ENCODE data around the gene NME9. TPM values are rescaled to one million over a fixed set of nuclear protein-coding genes. Genes with fewer than 3 reads are reported as not detected.

The NME9 gene
- total RNA-seq, 2 donors from 2014 or later, result 0.40 to 1.3 TPM

- peak within 1 kb of the TSS; percentile 97 for H3K27ac Mint-ChIP-seq
- 1 to 4% methylated on average over 33 to 93 of the region's 93 CpGs for WGBS, 2 experiments (ENCODE audit: insufficient coverage in 1 of 2, insufficient read length in 1 of 2)
- H3K27ac ChIP-seq (ENCODE audit: low read depth, low read length), result peak within 1 kb of the TSS; percentile 76
- DNase-seq, result peak; percentile 92
- H3K27me3 ChIP-seq (ENCODE audit: control insufficient read depth, insufficient read depth, low read length, poor library complexity, severe bottlenecking), result no peaks in the 10 kb centered on the region
- no peaks in the 10 kb centered on the region for H3K9me3 ChIP-seq (ENCODE audit: control insufficient read depth, low read length)
- H3K36me3 Mint-ChIP-seq (ENCODE audit: low read depth), result no peaks in the 10 kb centered on the region
- peaks cover 16% of the 10 kb centered on the region for H3K27me3 Mint-ChIP-seq (ENCODE audit: insufficient read depth)
- no peaks in the 10 kb centered on the region for H3K9me3 Mint-ChIP-seq
- H3K4me1 ChIP-seq (ENCODE audit: control insufficient read depth, insufficient read depth, low read length), result no peaks in the 10 kb centered on the region
- H3K9ac ChIP-seq (ENCODE audit: extremely low read depth, low read length, poor library complexity, severe bottlenecking), result peak within 1 kb of the TSS; percentile 57
- TF ChIP-seq CTCF (conservative IDR thresholded peaks at IDR 0.05), result peak; percentile 81
- no peaks in the 10 kb centered on the region for H3K36me3 ChIP-seq (ENCODE audit: control insufficient read depth, insufficient read depth, low read length)
- peaks cover 13% of the 10 kb centered on the region for H3K4me1 Mint-ChIP-seq
- peak within 1 kb of the TSS; percentile 81 for H3K4me3 ChIP-seq (ENCODE audit: low read length)
- peak within 1 kb of the TSS; percentile 81 for H3K4me3 Mint-ChIP-seq
Measured at GRCh38 chr3:138347960-138348753, 18.5 kb upstream of the NME9 start, which contains the start of gene MRAS. TSS of gene MRAS (plus strand) at chr3:138348579. CDS start at chr3:138372884, 24,305 bp downstream.

- no peak overlapping the region for H3K27ac ChIP-seq (ENCODE audit: low read depth, low read length)
- no peaks in the 10 kb centered on the region for H3K36me3 ChIP-seq (ENCODE audit: control insufficient read depth, insufficient read depth, low read length)
- TF ChIP-seq CTCF (conservative IDR thresholded peaks at IDR 0.05), result no peak
- no peak overlapping the region for H3K4me3 ChIP-seq (ENCODE audit: low read length)
- H3K4me3 Mint-ChIP-seq, result no peak overlapping the region
- no peak for DNase-seq
- peaks cover 7% of the 10 kb centered on the region for H3K4me1 Mint-ChIP-seq
- no peaks in the 10 kb centered on the region for H3K27me3 ChIP-seq (ENCODE audit: control insufficient read depth, insufficient read depth, low read length, poor library complexity, severe bottlenecking)
- 82% methylated on average over 1 of the region's 1 CpG; no CpG with 5 or more reads in 1 of the 2 experiments for WGBS, 2 experiments (ENCODE audit: insufficient coverage in 1 of 2, insufficient read length in 1 of 2)
- H3K4me1 ChIP-seq (ENCODE audit: control insufficient read depth, insufficient read depth, low read length), result no peaks in the 10 kb centered on the region
- no peak overlapping the region for H3K9ac ChIP-seq (ENCODE audit: extremely low read depth, low read length, poor library complexity, severe bottlenecking)
- H3K9me3 Mint-ChIP-seq, result no peaks in the 10 kb centered on the region
- no peak overlapping the region for H3K27ac Mint-ChIP-seq
- H3K27me3 Mint-ChIP-seq (ENCODE audit: insufficient read depth), result peaks cover 18% of the 10 kb centered on the region
- no peaks in the 10 kb centered on the region for H3K9me3 ChIP-seq (ENCODE audit: control insufficient read depth, low read length)
- no peaks in the 10 kb centered on the region for H3K36me3 Mint-ChIP-seq (ENCODE audit: low read depth)
Measured at GRCh38 chr3:138344754-138345153, 15.1 kb upstream of the NME9 start.

DNA sequence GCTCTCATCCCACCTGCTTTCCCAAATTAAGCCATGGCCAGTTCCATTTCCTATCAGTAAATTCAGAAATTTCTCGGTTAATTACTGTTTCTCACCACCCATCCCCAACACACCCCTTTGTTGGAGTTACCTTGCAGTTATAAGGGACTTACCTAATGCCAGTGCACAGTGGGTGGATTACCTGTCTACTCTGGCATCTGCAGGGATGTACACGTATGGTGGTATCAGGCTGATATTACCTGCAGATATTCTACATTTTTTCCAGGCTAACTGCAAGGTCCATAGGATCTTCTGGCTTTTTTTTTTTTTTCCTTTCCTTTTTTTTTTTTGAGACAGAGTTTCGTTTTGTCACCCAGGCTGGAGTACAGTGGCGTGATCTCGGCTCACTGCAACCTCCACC lies 10.9 kb upstream of the NME9 start:
- H3K27ac Mint-ChIP-seq, result no peak overlapping the region
- no peak overlapping the region for H3K4me3 Mint-ChIP-seq
- no peak for TF ChIP-seq CTCF (conservative IDR thresholded peaks at IDR 0.05)
- Histone ChIP-seq H3K9me3 (ENCODE audit: control insufficient read depth, low read length) (no peaks in the 10 kb centered on the region), H3K4me3 (ENCODE audit: low read length) (no peak overlapping the region), H3K9ac (ENCODE audit: extremely low read depth, low read length, poor library complexity, severe bottlenecking) (no peak overlapping the region), H3K27me3 (ENCODE audit: control insufficient read depth, insufficient read depth, low read length, poor library complexity, severe bottlenecking) (no peaks in the 10 kb centered on the region), H3K27ac (ENCODE audit: low read depth, low read length) (no peak overlapping the region), H3K4me1 (ENCODE audit: control insufficient read depth, insufficient read depth, low read length) (no peaks in the 10 kb centered on the region), H3K36me3 (ENCODE audit: control insufficient read depth, insufficient read depth, low read length) (no peaks in the 10 kb centered on the region)
- no peak for DNase-seq
- no peaks in the 10 kb centered on the region for H3K9me3 Mint-ChIP-seq
- WGBS, 2 experiments (ENCODE audit: insufficient coverage in 1 of 2, insufficient read length in 1 of 2), result 89 to 98% methylated on average over 1 to 5 of the region's 5 CpGs
- peaks cover 4% of the 10 kb centered on the region for H3K27me3 Mint-ChIP-seq (ENCODE audit: insufficient read depth)
- no peaks in the 10 kb centered on the region for H3K36me3 Mint-ChIP-seq (ENCODE audit: low read depth)
- peaks cover 18% of the 10 kb centered on the region for H3K4me1 Mint-ChIP-seq

Data from endodermal cell (in vitro differentiated cells).